Spleen (tissue), 11 donors: ENCODE results near the gene PHRF1. TPM values are rescaled to one million over a fixed set of nuclear protein-coding genes. Genes with fewer than 3 reads are reported as not detected.

Source experiments
- DNase-seq: peaks from one replicate; pipeline ENCODE4 v3.0.0-alpha.2; 2020
- H3K27ac ChIP-seq, 8 donors: fragments of 200-600 bp; sonication (generic) in 7 of 8; 1 replicate in 4 of 8; 2 replicates in 4 of 8; pipeline versions ENCODE4 v1.5.0 to v1.8.0; 2016 to 2021; ENCODE audit warnings: inconsistent platforms in 4 of 8, mild to moderate bottlenecking in 4 of 8, moderate library complexity in 1 of 8
- H3K27me3 ChIP-seq, 7 donors: fragments of 200-600 bp; sonication (generic) in 6 of 7; replicated peaks in 1 of 7; 1 replicate in 4 of 7; 2 replicates in 3 of 7; pipeline versions ENCODE4 v1.5.0 to v1.8.0; 2016 to 2021; ENCODE audit warnings: inconsistent platforms in 3 of 7, mild to moderate bottlenecking in 1 of 7
- H3K36me3 ChIP-seq, 6 donors: fragments of 200-600 bp; sonication (generic) in 5 of 6; 1 replicate in 4 of 6; 2 replicates in 2 of 6; pipeline versions ENCODE4 v1.5.0 to v1.8.0; 2016 to 2021; ENCODE audit warnings: inconsistent platforms in 2 of 6
- H3K4me1 ChIP-seq, 6 donors: fragments of 200-600 bp; sonication (generic) in 5 of 6; 1 replicate in 3 of 6; 2 replicates in 3 of 6; pipeline versions ENCODE4 v1.5.0 to v1.8.0; 2016 to 2021; ENCODE audit warnings: inconsistent platforms in 3 of 6
- H3K4me3 ChIP-seq, 8 donors: fragments of 200-600 bp; sonication (generic) in 7 of 8; 1 replicate in 4 of 8; 2 replicates in 4 of 8; pipeline versions ENCODE4 v1.5.0 to v1.8.0; 2016 to 2021; ENCODE audit warnings: inconsistent platforms in 4 of 8, mild to moderate bottlenecking in 4 of 8, moderate library complexity in 2 of 8
- H3K9me3 ChIP-seq, 8 donors: fragments of 200-600 bp; sonication (generic) in 7 of 8; 1 replicate in 4 of 8; 2 replicates in 4 of 8; pipeline versions ENCODE4 v1.5.0 to v1.8.0; 2016 to 2021; ENCODE audit warnings: inconsistent platforms in 4 of 8
- POLR2A ChIP-seq, 3 donors: fragments of 450-650 bp; IDR thresholded peaks; one replicate each; pipeline ENCODE4 v1.5.1; 2017; ENCODE audit warnings: antibody characterized with exemption in 3 of 3, mild to moderate bottlenecking in 1 of 3
- POLR2AphosphoS5 ChIP-seq, 3 donors: sonication (generic); formaldehyde crosslinking; IDR thresholded peaks; one replicate each; pipeline ENCODE4 v1.5.1; 2017; ENCODE audit warnings: antibody characterized with exemption in 3 of 3
- WGBS, 5 donors: extraction: QIAGEN DNeasy Blood & Tissue Kit in 3 of 5; methylation state at CpG; one replicate each; pipeline versions ENCODE4 v1.1.5 to v1.1.7; 2013 to 2018; 5-methylcytosine and 5-hydroxymethylcytosine counted together
- intact Hi-C: fragments of 100-400 bp; cut with DNase I; formaldehyde crosslinking; loops from one replicate; pipeline ENCODE4 v1.15.0; 2023; ENCODE audit warnings: low total_unique reads
- polyA plus RNA-seq, 3 donors: library from polyadenylated mRNA; stranded (reverse); fragments of 200-250 nt; gene quantifications; one replicate each; pipeline ENCODE4 v1.2.1, GENCODE V29; 2013
- total RNA-seq, 7 donors: library from RNA; depleted of rRNA in 3 of 7; stranded (reverse); fragments of >200 nt in 3 of 7; fragmentation: NEBNext Ultra II Directional in 4 of 7; extraction: Animal tissue kit (Norgen Biotek cat#: 25700) in 4 of 7; gene quantifications; one replicate each; pipeline versions ENCODE4 v1.1.0 to v1.2.1, GENCODE V29; 2016 to 2021
- TF ChIP-seq, protein P1 (sequence below), 11 experiments: fragments of 200-600 bp in 7 of 11; fragments of 450-650 bp in 4 of 11; sonication (generic) in 4 of 11; IDR thresholded peaks in 8 of 11; conservative IDR thresholded peaks in 3 of 11; 1 replicate in 7 of 11; 2 replicates in 4 of 11; pipeline versions ENCODE4 v1.4.0 to v1.8.0; 2016 to 2021; ENCODE audit warnings: antibody characterized with exemption in 11 of 11, inconsistent platforms in 4 of 11, mild to moderate bottlenecking in 1 of 11
- donor health status: healthy with polysubstance abuse.
- donor health status: DM: no; HTN: no; CAD: no; lungs with moderate emphysema.
- donor health status: DM: no; HTN: no; CAD: no.
- donor health status: Bipolar disorder and iron deficiency.
- donor health status: healthy.
- donor health status: DM: no; HTN: no; CAD: no.
- donor health status: DM: yes; HTN: yes; CAD: no.

The PHRF1 gene
- total and polyA plus RNA-seq, 10 donors, result 7.3 to 41.5 (median 30.6) TPM

DNA sequence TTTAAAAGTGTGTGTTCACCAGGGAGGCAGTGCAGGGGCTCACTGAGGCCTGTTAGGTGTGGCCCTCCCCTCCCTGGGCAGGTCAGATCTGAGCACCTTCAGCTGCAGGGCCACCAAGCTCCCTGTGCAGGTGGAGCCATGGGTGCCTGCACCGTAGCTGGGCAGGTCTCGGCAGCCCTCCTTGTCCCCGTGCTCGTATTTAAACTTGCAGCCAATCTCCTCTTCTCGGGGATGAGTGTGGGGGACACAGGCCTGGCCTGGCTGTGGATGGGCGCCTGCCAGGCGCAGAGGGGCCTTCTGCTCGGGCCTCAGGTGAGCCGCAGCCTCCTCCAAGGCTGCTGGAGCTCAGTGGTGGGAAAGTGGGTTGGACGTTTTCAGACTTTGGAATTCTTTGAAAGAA, 19.1 kb downstream of the PHRF1 start:
- 92 to 100% (median 96%) methylated on average over 3 to 10 of the region's 10 CpGs for WGBS, 5 donors
- intact Hi-C loops, result no loop called here

DNA sequence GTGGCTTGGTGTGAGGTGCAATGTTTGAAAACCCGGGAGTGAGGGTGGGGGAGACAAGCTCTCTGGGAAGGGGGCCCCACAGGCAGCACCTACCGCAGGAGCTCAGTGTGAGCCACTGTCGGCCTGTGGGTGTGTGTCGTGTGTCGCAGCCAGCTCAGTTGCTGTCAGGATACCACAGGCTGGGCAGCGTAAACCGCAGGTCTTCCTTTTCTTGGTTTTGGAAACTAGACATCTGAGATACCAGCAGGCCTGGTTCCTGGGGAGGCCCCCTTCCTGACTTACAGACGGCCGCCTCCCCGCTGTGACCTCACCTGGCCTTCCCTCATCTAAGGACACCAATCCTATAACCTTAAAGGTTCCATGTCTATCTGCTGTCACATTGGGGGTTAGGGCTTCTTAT, 20.1 kb downstream of the PHRF1 start:
- Histone ChIP-seq H3K9me3 (no peaks in the 10 kb centered on the region), H3K27ac (no peak overlapping the region), H3K36me3 (peaks cover 6 to 100% (median 95%) of the 10 kb centered on the region in 6 donors), H3K27me3 (no peaks in the 10 kb centered on the region), H3K4me3 (no peak overlapping the region), H3K4me1 (no peaks in the 10 kb centered on the region)
- 67 to 82% (median 77%) methylated on average over 9 to 10 of the region's 10 CpGs for WGBS, 5 donors
- TF ChIP-seq, protein P1, sequence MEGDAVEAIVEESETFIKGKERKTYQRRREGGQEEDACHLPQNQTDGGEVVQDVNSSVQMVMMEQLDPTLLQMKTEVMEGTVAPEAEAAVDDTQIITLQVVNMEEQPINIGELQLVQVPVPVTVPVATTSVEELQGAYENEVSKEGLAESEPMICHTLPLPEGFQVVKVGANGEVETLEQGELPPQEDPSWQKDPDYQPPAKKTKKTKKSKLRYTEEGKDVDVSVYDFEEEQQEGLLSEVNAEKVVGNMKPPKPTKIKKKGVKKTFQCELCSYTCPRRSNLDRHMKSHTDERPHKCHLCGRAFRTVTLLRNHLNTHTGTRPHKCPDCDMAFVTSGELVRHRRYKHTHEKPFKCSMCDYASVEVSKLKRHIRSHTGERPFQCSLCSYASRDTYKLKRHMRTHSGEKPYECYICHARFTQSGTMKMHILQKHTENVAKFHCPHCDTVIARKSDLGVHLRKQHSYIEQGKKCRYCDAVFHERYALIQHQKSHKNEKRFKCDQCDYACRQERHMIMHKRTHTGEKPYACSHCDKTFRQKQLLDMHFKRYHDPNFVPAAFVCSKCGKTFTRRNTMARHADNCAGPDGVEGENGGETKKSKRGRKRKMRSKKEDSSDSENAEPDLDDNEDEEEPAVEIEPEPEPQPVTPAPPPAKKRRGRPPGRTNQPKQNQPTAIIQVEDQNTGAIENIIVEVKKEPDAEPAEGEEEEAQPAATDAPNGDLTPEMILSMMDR (IDR thresholded peaks at IDR 0.05 in 8 of 11, conservative IDR thresholded peaks at IDR 0.05 in 3 of 11), result no peak
- TF ChIP-seq POLR2A (IDR thresholded peaks at IDR 0.05) (no peak), POLR2AphosphoS5 (IDR thresholded peaks at IDR 0.05) (no peak)
- intact Hi-C loops, result no loop called here
- DNase-seq, result no peak

More for the DNA sequence above, 19.1 kb downstream of the PHRF1 start:
- no peaks in the 10 kb centered on the region for H3K4me1 ChIP-seq
- TF ChIP-seq, protein P1 (IDR thresholded peaks at IDR 0.05 in 8 of 11, conservative IDR thresholded peaks at IDR 0.05 in 3 of 11), result no peak
- TF ChIP-seq POLR2AphosphoS5 (IDR thresholded peaks at IDR 0.05), result peak in 1 of 3 donors; percentile 38
- H3K9me3 ChIP-seq, result no peaks in the 10 kb centered on the region
- peaks cover 6 to 100% (median 95%) of the 10 kb centered on the region in 6 donors for H3K36me3 ChIP-seq
- DNase-seq, result no peak
- no peak overlapping the region for H3K27ac ChIP-seq
- no peak overlapping the region for H3K4me3 ChIP-seq
- H3K27me3 ChIP-seq, result no peaks in the 10 kb centered on the region

DNA sequence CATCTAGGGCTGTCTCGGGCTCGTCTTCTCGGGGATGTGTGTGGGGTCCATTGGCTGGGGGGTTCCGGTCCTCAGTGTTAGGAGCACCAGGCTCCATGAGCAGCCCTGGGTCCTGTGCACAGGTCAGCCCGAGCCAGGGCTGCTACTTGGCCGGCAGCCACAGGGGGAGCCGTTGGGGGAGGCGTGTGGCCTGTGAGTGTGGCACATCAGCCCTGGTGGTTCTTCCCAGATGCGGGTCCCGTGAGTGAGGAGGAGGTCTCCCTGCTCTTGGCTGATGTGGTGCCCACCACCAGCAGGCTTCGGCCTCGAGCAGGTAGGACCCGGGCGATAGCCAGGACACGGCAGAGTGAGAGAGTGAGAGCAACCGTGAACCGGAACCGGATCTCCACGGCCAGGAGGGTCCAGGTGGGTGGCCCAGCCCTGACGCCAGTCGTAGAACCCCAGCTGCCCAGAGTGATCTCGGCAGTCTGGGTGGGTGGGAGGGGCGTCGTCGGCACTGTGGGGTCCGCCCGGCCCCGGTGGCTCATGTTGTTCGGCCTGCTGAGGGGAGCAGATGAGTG, 21.0 kb downstream of the PHRF1 start:
- Histone ChIP-seq H3K9me3 (no peaks in the 10 kb centered on the region), H3K27me3 (no peaks in the 10 kb centered on the region), H3K4me1 (no peaks in the 10 kb centered on the region), H3K27ac (no peak overlapping the region), H3K4me3 (no peak overlapping the region), H3K36me3 (peaks cover 6 to 100% (median 96%) of the 10 kb centered on the region in 6 donors)
- TF ChIP-seq, protein P1 (IDR thresholded peaks at IDR 0.05 in 8 of 11, conservative IDR thresholded peaks at IDR 0.05 in 3 of 11), result no peak
- TF ChIP-seq POLR2A (IDR thresholded peaks at IDR 0.05) (no peak), POLR2AphosphoS5 (IDR thresholded peaks at IDR 0.05) (no peak)
- DNase-seq, result no peak
- 94 to 100% (median 95%) methylated on average over 6 to 29 of the region's 29 CpGs for WGBS, 5 donors
- intact Hi-C loops, result no loop called here

DNA sequence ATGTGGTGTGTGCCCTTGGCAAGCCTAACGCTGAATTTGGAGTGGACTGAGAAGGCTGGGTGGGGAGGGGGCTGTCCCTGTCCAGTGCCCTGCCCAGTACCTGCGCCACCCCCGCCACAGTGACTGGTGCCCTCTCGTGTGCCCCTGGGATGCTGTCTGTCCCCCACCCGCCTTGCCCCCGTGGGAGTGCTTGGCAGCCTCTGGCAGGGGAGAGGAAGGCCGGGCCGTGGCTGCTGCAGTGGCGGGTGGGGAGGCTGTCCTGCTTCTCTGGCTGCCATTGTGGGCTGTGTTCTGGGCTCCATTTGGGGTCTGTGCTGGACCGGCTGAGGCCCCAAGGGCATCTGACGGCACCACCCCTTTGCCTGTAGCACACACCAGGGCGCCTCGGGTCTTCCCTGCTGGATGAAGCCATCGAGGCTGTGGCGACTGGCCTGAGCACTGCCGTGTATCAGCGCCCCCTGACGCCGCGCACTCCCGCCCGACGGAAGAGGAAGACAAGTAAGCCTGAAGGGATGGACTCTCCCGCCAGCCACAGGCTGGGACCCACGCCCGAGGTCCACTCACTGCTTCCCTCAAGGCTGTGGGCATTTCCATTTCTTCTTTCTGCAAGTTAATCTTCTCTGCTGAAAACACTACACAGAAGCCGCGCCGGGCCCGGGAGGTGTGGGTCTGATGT, 21.9 kb downstream of the PHRF1 start:
- H3K27me3 ChIP-seq, result no peaks in the 10 kb centered on the region
- H3K36me3 ChIP-seq, result peaks cover 0 to 100% (median 96%) of the 10 kb centered on the region in 6 donors
- H3K9me3 ChIP-seq, result no peaks in the 10 kb centered on the region
- TF ChIP-seq, protein P1 (IDR thresholded peaks at IDR 0.05 in 8 of 11, conservative IDR thresholded peaks at IDR 0.05 in 3 of 11), result no peak
- peak in 1 of 3 donors; percentile 42 for TF ChIP-seq POLR2AphosphoS5 (IDR thresholded peaks at IDR 0.05)
- intact Hi-C loops, result no loop called here
- no peak overlapping the region for H3K27ac ChIP-seq
- no peak overlapping the region for H3K4me3 ChIP-seq
- no peaks in the 10 kb centered on the region for H3K4me1 ChIP-seq
- 92 to 94% (median 94%) methylated on average over 24 to 30 of the region's 30 CpGs for WGBS, 5 donors
- DNase-seq, result no peak
